Hepatocyte (in vitro differentiated cells): Measurements from ENCODE around the gene SPHKAP. TPM values are rescaled to one million over a fixed set of nuclear protein-coding genes. Genes with fewer than 3 reads are reported as not detected.
"Not testable (repeated sequence)": the region's sequence is repeated elsewhere in the genome, so short reads cannot be mapped to it uniquely, and the experiment has no call there.

Experiments used
- DNase-seq: peaks from one replicate; pipeline ENCODE4 v3.0.0-alpha.2; 2016; ENCODE audit warnings: low spot score
- H2AFZ ChIP-seq: fragments of 200-600 bp; sonication (generic); 2 replicates; pipeline ENCODE4 v1.6.0; 2016; ENCODE audit warnings: antibody characterized with exemption, mild to moderate bottlenecking
- H3K27ac ChIP-seq: fragments of 200-600 bp; sonication (generic); 2 replicates; pipeline ENCODE4 v1.5.1; 2016; ENCODE audit warnings: mild to moderate bottlenecking
- H3K27me3 ChIP-seq: fragments of 200-600 bp; sonication (generic); 2 replicates; pipeline ENCODE4 v1.6.1; 2016
- H3K36me3 ChIP-seq: fragments of 200-600 bp; sonication (generic); replicated peaks from 2 replicates; pipeline ENCODE4 v1.5.1; 2016; ENCODE audit warnings: low read depth; ENCODE audit not compliant: insufficient read depth
- H3K4me1 ChIP-seq: fragments of 200-600 bp; sonication (generic); 2 replicates; pipeline ENCODE4 v1.5.1; 2016; ENCODE audit warnings: mild to moderate bottlenecking, moderate library complexity; ENCODE audit not compliant: insufficient read depth
- H3K4me2 ChIP-seq: fragments of 200-600 bp; sonication (generic); 2 replicates; pipeline ENCODE4 v1.6.0; 2016
- H3K4me3 ChIP-seq: fragments of 200-600 bp; sonication (generic); 2 replicates; pipeline ENCODE4 v1.5.1; 2016; ENCODE audit warnings: mild to moderate bottlenecking
- H3K79me2 ChIP-seq: fragments of 200-600 bp; sonication (generic); 2 replicates; pipeline ENCODE4 v1.6.0; 2017; ENCODE audit warnings: mild to moderate bottlenecking
- H3K9me2 ChIP-seq: fragments of 200-600 bp; sonication (generic); replicated peaks from 2 replicates; pipeline ENCODE4 v1.6.0; 2017; ENCODE audit warnings: mild to moderate bottlenecking; ENCODE audit not compliant: insufficient read depth
- H3K9me3 ChIP-seq: fragments of 200-600 bp; sonication (generic); 2 replicates; pipeline ENCODE4 v1.5.1; 2016; ENCODE audit warnings: low read depth, mild to moderate bottlenecking
- H4K20me1 ChIP-seq: fragments of 200-600 bp; sonication (generic); 2 replicates; pipeline ENCODE4 v1.6.0; 2016; ENCODE audit warnings: mild to moderate bottlenecking; ENCODE audit not compliant: insufficient read depth, poor library complexity, severe bottlenecking
- CTCF ChIP-seq: fragments of 200-600 bp; sonication (generic); IDR thresholded peaks from 2 replicates; pipeline ENCODE4 v1.5.1; 2016; ENCODE audit warnings: antibody characterized with exemption, mild to moderate bottlenecking; ENCODE audit not compliant: poor library complexity
- EZH2 ChIP-seq: fragments of 200-600 bp; sonication (generic); IDR thresholded peaks from 2 replicates; pipeline ENCODE4 v1.6.1; 2016; ENCODE audit warnings: antibody characterized with exemption, mild to moderate bottlenecking, borderline replicate concordance
- EZH2phosphoT487 ChIP-seq: fragments of 200-600 bp; sonication (generic); IDR thresholded peaks from one replicate; pipeline ENCODE4 v1.6.1; 2018; ENCODE audit warnings: antibody characterized with exemption, mild to moderate bottlenecking, low read depth, moderate library complexity; ENCODE audit not compliant: unreplicated experiment, severe bottlenecking
- WGBS: methylation state at CpG from one replicate; pipeline ENCODE4 v1.1.6; 2016; ENCODE audit warnings: low lambda C conversion rate; ENCODE audit errors: missing lambda C conversion rate; 5-methylcytosine and 5-hydroxymethylcytosine counted together
- polyA plus RNA-seq: library from polyadenylated mRNA; unstranded; fragments of >200 nt; fragmentation: Nextera tagmentation; extraction: Ambion mirVana; gene quantifications from 2 replicates; pipeline ENCODE4 v1.2.1, GENCODE V29; 2016
- total RNA-seq: library from RNA; depleted of rRNA; stranded (reverse); fragments of >200 nt; gene quantifications from 2 replicates; pipeline ENCODE4 v1.2.3, GENCODE V29; 2014

SPHKAP gene
- total and polyA plus RNA-seq, 2 experiments from 2014 or later, result 0.33 TPM; not detected in 1

- Histone ChIP-seq H3K4me2 (no peak overlapping the region), H4K20me1 (no peaks in the 10 kb centered on the region), H2AFZ (no peak overlapping the region), H3K4me1 (no peaks in the 10 kb centered on the region), H3K4me3 (no peak overlapping the region), H3K79me2 (no peaks in the 10 kb centered on the region), H3K9me2 (no peaks in the 10 kb centered on the region), H3K27me3 (no peaks in the 10 kb centered on the region), H3K9me3 (no peaks in the 10 kb centered on the region), H3K36me3 (no peaks in the 10 kb centered on the region), H3K27ac (no peak overlapping the region)
- 98% methylated on average over 2 of the region's 2 CpGs for WGBS
- DNase-seq, result no peak
- TF ChIP-seq EZH2, result no peak
- TF ChIP-seq CTCF, result no peak
- no peak for TF ChIP-seq EZH2phosphoT487
Measured at GRCh38 chr2:228083131-228083530, 98.4 kb downstream of the SPHKAP start.

GRCh38 chr2:228082571-228082970 is 98.9 kb downstream of the SPHKAP start:
- no peaks in the 10 kb centered on the region for H3K4me1 ChIP-seq
- H2AFZ ChIP-seq, result no peak overlapping the region
- H3K4me3 ChIP-seq, result no peak overlapping the region
- 81% methylated on average over 3 of the region's 3 CpGs for WGBS
- H3K9me3 ChIP-seq, result no peaks in the 10 kb centered on the region
- no peaks in the 10 kb centered on the region for H4K20me1 ChIP-seq
- no peaks in the 10 kb centered on the region for H3K9me2 ChIP-seq
- DNase-seq, result no peak
- no peak for TF ChIP-seq EZH2phosphoT487
- no peak for TF ChIP-seq CTCF
- TF ChIP-seq EZH2, result no peak
- no peak overlapping the region for H3K4me2 ChIP-seq
- no peak overlapping the region for H3K27ac ChIP-seq
- no peaks in the 10 kb centered on the region for H3K36me3 ChIP-seq
- H3K27me3 ChIP-seq, result no peaks in the 10 kb centered on the region
- H3K79me2 ChIP-seq, result no peaks in the 10 kb centered on the region

- Histone ChIP-seq H3K9me2 (no peaks in the 10 kb centered on the region), H3K4me1 (no peaks in the 10 kb centered on the region), H3K27ac (no peak overlapping the region), H4K20me1 (no peaks in the 10 kb centered on the region), H3K4me2 (no peak overlapping the region), H3K4me3 (no peak overlapping the region), H3K79me2 (no peaks in the 10 kb centered on the region), H2AFZ (no peak overlapping the region), H3K36me3 (no peaks in the 10 kb centered on the region), H3K27me3 (no peaks in the 10 kb centered on the region), H3K9me3 (no peaks in the 10 kb centered on the region)
- 94% methylated on average over 3 of the region's 3 CpGs for WGBS
- no peak for DNase-seq
- TF ChIP-seq CTCF, result no peak
- no peak for TF ChIP-seq EZH2
- TF ChIP-seq EZH2phosphoT487, result no peak
Measured at GRCh38 chr2:228079194-228079593, 102.3 kb downstream of the SPHKAP start.

GRCh38 chr2:228076695-228077094 is 104.8 kb downstream of the SPHKAP start:
- not testable (repeated sequence) for H3K4me3 ChIP-seq, H3K4me1 ChIP-seq, H3K36me3 ChIP-seq, H3K9me3 ChIP-seq, DNase-seq, H2AFZ ChIP-seq, H4K20me1 ChIP-seq, H3K27me3 ChIP-seq, H3K4me2 ChIP-seq, H3K9me2 ChIP-seq, H3K79me2 ChIP-seq, H3K27ac ChIP-seq
- WGBS, result 52% methylated on average over 1 of the region's 1 CpG
